ENCODE data around the gene LYPLAL1. TPM values are rescaled to one million over a fixed set of nuclear protein-coding genes. Genes with fewer than 3 reads are reported as not detected.

The LYPLAL1 gene
- total and polyA plus RNA-seq, 2 of the 8 experiments (the other 6 are each of a cell fraction or from before 2014, with no cell fraction given) = 6.3 to 23.8 TPM

- H2BK20ac ChIP-seq (ENCODE audit: low read length) = no peak overlapping the region
- H4K20me1 ChIP-seq (replicated peaks in 1 of 2; ENCODE audit: control insufficient read depth in 1 of 2, insufficient read depth in 2 of 2, low read length in 2 of 2) = no peaks in the 10 kb centered on the region
- H3K27ac ChIP-seq (ENCODE audit: low read depth, low read length) = no peak overlapping the region
- H4K8ac ChIP-seq (ENCODE audit: extremely low read depth, insufficient read depth, low read length) = no peak overlapping the region
- no peak overlapping the region for H3K18ac ChIP-seq (ENCODE audit: extremely low read depth, low read length)
- H2AFZ ChIP-seq (ENCODE audit: low read length) = no peak overlapping the region
- ChIA-PET CTCF (ENCODE audit: partially characterized antibody) (no interaction called here), POLR2A (ENCODE audit: partially characterized antibody) (no interaction called here)
- H3K4ac ChIP-seq (replicated peaks; ENCODE audit: insufficient read length, low read depth, low read length) = no peak overlapping the region
- H3K4me2 ChIP-seq (ENCODE audit: insufficient read depth in 1 of 2, low read depth in 2 of 2, low read length in 2 of 2) = no peak overlapping the region
- H2BK120ac ChIP-seq (replicated peaks; ENCODE audit: low read depth, low read length) = no peak overlapping the region
- H4K91ac ChIP-seq (replicated peaks; ENCODE audit: insufficient read length, low read length) = no peak overlapping the region
- TF ChIP-seq SIX5 (IDR thresholded peaks at IDR 0.05; ENCODE audit: low read depth, low read length) (no peak), SP2 (IDR thresholded peaks at IDR 0.05; ENCODE audit: low read length) (no peak), MAX (IDR thresholded peaks at IDR 0.05) (no peak), JUND (IDR thresholded peaks at IDR 0.05; ENCODE audit: low read length) (no peak), YY1 (IDR thresholded peaks at IDR 0.05; ENCODE audit: low read depth, low read length) (no peak), EGR1 (IDR thresholded peaks at IDR 0.05; ENCODE audit: borderline replicate concordance, low read depth, low read length) (no peak), FOSL1 (IDR thresholded peaks at IDR 0.05; ENCODE audit: insufficient read depth, low read depth, low read length) (no peak), RXRA (IDR thresholded peaks at IDR 0.05; ENCODE audit: insufficient read depth, low read depth, low read length) (no peak)
- DNase-seq (ENCODE audit: low read depth in 1 of 2, low spot score in 2 of 2) (no peak), FAIRE-seq (no peak)
- no peak overlapping the region for H3K14ac ChIP-seq (ENCODE audit: insufficient read length)
- H3K4me1 ChIP-seq (replicated peaks in 1 of 4; ENCODE audit: control insufficient read depth in 3 of 4, insufficient read depth in 4 of 4, low read length in 3 of 4) = no peaks in the 10 kb centered on the region; a peak in 2 of 7 replicates
- H2BK12ac ChIP-seq (ENCODE audit: low read depth, low read length) = no peak overlapping the region
- no peaks in the 10 kb centered on the region for H3K36me3 ChIP-seq (ENCODE audit: control insufficient read depth in 2 of 4, insufficient read depth in 4 of 4, low read length in 3 of 4)
- H4K5ac ChIP-seq (ENCODE audit: insufficient read length, low read depth, low read length) = no peak overlapping the region
- H3K79me1 ChIP-seq (ENCODE audit: low read depth, low read length) = no peaks in the 10 kb centered on the region
- H3K9ac ChIP-seq (replicated peaks in 1 of 4; ENCODE audit: extremely low read depth in 1 of 4, low read depth in 3 of 4, low read length in 3 of 4) = no peak overlapping the region
- H3K23ac ChIP-seq (ENCODE audit: insufficient read length) = no peak overlapping the region
- no peak overlapping the region for H2BK5ac ChIP-seq (ENCODE audit: low read depth, low read length)
- no peaks in the 10 kb centered on the region for H3K79me2 ChIP-seq (ENCODE audit: control insufficient read depth in 1 of 2, insufficient read depth in 2 of 2, low read length in 2 of 2)
- 97% methylated on average over 2 of the region's 2 CpGs; no CpG with 5 or more reads in 1 of the 2 experiments for WGBS, 2 experiments (ENCODE audit: extremely low coverage in 1 of 2, insufficient coverage in 1 of 2, insufficient read length in 1 of 2, insufficient replicate concordance in 2 of 2, low coverage in 1 of 2, low lambda C conversion rate in 2 of 2, missing lambda C conversion rate in 1 of 2)
- no peak overlapping the region for H3K4me3 ChIP-seq (ENCODE audit: extremely low read depth in 1 of 4, insufficient read depth in 2 of 4, low read depth in 3 of 4, low read length in 4 of 4)
- H3K23me2 ChIP-seq (ENCODE audit: low read depth, low read length) = no peaks in the 10 kb centered on the region
- H3K56ac ChIP-seq (replicated peaks; ENCODE audit: insufficient read length, low read depth, low read length) = no peak overlapping the region
- H3K9me3 ChIP-seq (ENCODE audit: insufficient read depth in 2 of 2, low read depth in 1 of 2, low read length in 1 of 2) = no peaks in the 10 kb centered on the region
- no peaks in the 10 kb centered on the region for H3K27me3 ChIP-seq (replicated peaks in 1 of 4; ENCODE audit: control insufficient read depth in 3 of 4, extremely low read depth in 1 of 4, insufficient read depth in 3 of 4, low read length in 3 of 4)
- H2BK15ac ChIP-seq (ENCODE audit: low read length) = no peak overlapping the region
- no peak overlapping the region for H2AK5ac ChIP-seq (ENCODE audit: low read depth, low read length)
Observed at GRCh38 chr1:219128957-219129356, 44.7 kb upstream of the LYPLAL1 start.

All from H1 (cell line).